ENCODE measurements around the gene GDPD5.

DNA sequence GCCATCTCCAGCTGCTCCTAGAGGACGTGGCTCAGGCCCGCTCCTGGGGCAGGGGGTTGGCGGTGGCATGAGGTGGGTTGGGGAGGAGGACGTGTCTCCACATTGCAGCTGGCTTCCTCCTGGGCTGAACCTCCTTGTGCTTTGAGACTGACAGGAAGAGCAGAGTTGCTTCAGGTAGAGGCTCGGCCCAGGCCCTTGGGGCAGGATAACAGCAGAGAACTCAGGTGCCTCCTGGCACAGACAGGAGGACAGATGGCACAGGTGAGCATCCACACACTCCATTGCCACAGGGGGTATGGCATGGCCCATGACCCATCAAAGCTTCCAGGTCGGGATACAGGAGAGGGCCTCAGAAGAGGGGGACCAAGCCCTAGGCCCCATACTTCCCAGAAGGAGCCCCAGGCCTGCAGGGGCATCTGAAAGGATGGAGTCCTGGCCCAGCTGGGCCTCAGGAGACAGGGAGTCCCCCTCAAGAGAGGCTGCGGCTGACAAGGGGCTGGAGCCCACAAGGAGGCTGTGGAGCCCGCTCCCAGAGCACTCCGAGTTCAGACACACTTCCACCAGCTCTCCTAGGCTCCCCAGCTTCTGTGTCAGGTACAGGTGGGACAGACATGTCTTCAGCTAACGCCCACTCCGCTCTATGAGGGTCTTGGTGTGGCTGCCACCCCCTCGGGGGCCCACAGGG, 90.7 kb downstream of the GDPD5 start:
- TF ChIP-seq, protein P1, sequence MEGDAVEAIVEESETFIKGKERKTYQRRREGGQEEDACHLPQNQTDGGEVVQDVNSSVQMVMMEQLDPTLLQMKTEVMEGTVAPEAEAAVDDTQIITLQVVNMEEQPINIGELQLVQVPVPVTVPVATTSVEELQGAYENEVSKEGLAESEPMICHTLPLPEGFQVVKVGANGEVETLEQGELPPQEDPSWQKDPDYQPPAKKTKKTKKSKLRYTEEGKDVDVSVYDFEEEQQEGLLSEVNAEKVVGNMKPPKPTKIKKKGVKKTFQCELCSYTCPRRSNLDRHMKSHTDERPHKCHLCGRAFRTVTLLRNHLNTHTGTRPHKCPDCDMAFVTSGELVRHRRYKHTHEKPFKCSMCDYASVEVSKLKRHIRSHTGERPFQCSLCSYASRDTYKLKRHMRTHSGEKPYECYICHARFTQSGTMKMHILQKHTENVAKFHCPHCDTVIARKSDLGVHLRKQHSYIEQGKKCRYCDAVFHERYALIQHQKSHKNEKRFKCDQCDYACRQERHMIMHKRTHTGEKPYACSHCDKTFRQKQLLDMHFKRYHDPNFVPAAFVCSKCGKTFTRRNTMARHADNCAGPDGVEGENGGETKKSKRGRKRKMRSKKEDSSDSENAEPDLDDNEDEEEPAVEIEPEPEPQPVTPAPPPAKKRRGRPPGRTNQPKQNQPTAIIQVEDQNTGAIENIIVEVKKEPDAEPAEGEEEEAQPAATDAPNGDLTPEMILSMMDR (IDR thresholded peaks at IDR 0.05; ENCODE audit: insufficient read depth, low read length, poor library complexity, severe bottlenecking): no peak
- no peak for TF ChIP-seq EZH2phosphoT487 (conservative IDR thresholded peaks at IDR 0.05; ENCODE audit: low read length)
